Stimulated activated CD8-positive, alpha-beta memory T cell treated with anti-CD3 and anti-CD28 coated beads, Interleukin-2, amount 100 ng/mL, for 1 hour (primary cell): ENCODE data around the gene RAPGEF2.

ENCODE experiments used
- DNase-seq, 2 donors: peaks; one replicate each; pipeline ENCODE4 v3.0.0-alpha.2; 2020; ENCODE audit warnings: low read depth in 2 of 2

The RAPGEF2 gene

GRCh38 chr4:159197260-159197884, 94.5 kb downstream of the RAPGEF2 start:
- no peak for DNase-seq

DNA sequence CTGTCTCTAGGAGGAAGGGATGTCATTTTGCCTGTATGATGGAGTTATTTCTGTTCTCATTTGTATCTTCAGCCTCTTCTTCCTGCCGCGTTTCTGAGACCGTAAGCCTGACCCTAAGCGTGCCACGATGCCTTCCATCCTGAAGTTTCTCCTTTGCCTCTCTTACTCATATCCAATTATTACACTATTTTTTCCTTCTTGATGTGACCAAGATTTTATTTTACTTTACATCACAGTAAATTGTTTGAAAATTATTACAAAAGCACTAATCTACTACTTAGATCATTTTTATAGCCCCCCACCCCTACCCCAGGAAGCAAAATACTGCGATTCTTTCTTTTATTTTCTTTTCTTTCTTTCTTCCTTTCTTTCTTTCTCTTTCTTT, 95.0 kb downstream of the RAPGEF2 start:
- DNase-seq = no peak

DNA sequence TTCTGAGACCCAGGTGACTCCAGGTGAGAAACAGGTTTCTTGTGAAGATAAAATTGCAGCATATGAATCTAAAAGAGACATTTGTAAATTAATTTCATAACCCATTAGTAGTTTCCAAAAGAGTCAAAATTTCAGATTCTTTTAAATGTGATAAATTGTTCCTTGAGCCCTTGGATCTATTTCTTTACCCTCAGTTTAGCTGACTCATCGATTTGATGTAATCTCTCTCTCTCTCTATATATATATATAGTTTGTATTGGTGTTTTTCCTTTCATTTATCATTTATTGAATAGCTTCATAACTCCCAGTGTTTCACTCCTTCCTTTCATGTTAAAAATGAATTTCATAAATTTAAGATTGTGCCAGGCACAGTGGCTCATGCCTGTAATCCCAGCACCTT, 96.9 kb downstream of the RAPGEF2 start:
- DNase-seq = no peak

DNA sequence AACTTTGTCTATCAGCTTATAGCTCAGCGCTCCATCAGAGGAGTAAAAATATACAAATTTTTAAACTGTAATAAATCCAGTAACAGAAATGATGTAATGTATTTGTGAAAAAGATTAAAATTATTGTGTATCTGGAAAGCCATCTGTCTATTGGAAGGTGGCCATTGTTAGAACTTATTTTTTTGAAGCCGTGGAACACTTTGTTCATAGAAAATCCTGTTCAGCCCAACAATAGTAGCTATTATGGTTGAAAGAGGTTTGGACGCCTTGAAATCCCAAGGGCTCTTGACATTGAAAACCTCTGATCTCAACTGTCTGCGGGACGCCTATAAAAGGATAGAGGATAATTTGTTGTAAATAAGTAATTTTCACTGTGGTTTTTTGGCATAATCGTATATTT, 98.3 kb downstream of the RAPGEF2 start:
- no peak for DNase-seq

DNA sequence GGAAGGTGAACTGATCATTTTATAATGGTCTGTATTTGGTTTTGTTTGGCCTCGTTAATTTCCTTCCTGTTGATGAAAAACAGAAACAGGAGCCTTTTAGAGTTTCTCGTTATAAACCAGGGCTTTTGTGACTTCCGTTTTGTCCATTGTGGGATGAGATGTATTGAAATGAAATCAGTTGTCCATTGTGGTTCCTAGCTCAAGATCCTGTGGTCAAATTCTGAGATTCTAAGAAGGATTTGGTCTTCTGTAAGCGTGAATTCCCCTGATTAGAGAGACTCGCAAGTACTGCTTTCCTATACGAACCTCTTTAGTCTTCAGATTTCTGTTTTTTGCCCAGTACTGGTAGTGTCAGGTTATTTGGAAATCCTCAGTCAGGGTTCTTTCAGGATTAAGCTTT, 101.7 kb downstream of the RAPGEF2 start:
- no peak for DNase-seq

DNA sequence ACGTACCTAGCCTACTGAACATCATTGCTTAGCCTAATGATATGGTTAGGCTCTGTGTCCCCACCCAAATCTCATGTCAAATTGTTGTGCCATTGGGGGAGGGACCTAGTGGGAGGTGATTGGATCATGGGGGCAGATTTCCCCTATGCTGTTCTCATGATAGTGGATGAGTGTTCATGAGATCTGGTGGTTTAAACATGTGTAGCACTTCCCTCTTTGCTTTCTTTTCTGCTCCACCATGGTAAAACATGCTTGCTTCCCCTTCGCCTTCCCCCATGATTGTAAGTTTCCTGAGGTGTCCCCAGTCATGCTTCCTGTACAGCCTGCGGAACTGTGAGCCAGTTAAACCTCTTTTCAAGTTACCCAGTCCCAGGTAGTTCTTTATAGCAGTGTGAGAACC, 102.6 kb downstream of the RAPGEF2 start:
- DNase-seq = no peak

- no peak for DNase-seq
Measured at GRCh38 chr4:159206427-159206871, 103.6 kb downstream of the RAPGEF2 start.

DNA sequence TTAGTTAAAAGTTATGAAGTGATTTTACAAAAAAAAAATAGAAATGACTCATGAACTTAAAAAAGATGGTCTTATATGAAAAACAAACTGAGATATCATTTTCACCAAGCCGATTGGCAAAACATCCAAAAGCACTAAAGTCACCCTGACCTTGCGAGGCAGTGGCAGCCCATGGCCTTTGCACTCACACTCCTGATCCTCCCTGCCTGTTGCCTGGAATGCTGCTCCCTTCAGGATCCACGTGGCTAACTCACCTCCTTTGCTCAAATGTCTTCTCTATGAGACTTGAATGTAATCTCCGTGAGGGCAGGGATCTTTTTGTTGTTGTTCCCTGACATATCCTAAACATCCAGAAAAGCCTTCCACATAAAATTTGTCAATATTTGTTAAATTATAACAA, 106.4 kb downstream of the RAPGEF2 start:
- DNase-seq = no peak

GRCh38 chr4:159210975-159211374, 108.1 kb downstream of the RAPGEF2 start:
- no peak for DNase-seq

- DNase-seq = no peak
Measured at GRCh38 chr4:159212675-159213293, 109.9 kb downstream of the RAPGEF2 start.

DNA sequence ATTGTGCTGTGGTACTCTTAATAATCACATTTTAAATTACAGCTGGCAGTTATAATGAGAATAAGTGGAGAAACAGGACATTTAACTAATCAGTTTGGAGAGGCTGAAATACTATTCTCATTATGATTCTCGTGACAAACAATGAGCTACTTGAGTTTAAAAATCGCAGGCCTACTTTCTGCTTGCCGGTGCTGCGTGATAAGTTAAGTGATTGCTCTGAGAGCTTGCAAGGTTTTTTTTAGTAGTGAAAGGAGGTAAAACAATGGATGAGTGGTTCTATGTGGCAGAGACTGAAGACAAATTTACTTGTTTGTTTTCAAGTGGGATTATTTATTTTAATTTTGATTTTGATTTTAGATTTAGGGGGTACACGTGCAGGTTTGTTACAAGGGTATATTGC, 114.0 kb downstream of the RAPGEF2 start:
- no peak for DNase-seq

DNA sequence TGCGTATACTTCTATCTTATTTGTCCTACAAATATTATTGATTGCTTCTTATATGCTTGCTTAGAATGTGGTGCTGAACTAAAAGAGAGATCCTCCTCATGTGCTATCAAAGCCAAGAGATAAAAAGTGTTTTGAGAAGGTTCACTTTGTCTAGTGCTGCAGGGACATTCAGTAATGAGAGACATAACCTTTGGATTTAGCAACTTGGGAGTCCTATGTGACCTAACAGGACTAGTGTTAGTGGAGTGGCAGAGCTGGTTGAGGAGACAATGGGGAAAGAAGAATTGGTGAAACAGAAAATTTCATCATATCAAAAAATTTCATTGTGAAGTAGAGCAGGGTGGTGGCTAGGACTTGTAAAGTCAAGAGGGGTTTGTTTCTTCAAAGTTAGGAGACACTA, 117.0 kb downstream of the RAPGEF2 start:
- DNase-seq = no peak

- DNase-seq = no peak
Measured at GRCh38 chr4:159220353-159220752, 117.5 kb downstream of the RAPGEF2 start.

- no peak for DNase-seq
Measured at GRCh38 chr4:159221280-159221679, 118.4 kb downstream of the RAPGEF2 start.

DNA sequence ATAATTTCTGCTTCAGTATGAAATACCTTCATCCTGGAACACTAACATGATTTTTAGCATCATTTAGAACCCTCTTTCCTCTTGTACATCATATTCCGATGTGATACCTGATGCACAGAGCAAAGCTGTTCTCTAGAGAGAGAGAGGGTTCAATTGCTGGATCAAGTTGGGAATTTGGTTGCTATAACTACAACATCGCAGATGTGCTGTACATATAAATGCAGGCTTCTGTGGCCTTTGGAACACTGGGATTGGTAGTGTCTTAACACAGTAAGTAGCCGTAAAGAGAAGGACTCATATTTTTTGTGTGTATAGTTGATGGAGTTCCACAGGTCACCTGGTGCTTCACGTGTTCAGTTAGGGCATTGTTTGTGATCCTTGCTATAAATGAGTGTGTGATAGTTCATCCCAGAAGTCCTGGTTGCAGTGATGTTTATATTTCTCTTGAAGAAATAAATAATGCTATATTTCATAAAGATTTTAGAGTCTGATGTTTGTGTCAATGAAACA, 119.2 kb downstream of the RAPGEF2 start:
- DNase-seq = no peak

DNA sequence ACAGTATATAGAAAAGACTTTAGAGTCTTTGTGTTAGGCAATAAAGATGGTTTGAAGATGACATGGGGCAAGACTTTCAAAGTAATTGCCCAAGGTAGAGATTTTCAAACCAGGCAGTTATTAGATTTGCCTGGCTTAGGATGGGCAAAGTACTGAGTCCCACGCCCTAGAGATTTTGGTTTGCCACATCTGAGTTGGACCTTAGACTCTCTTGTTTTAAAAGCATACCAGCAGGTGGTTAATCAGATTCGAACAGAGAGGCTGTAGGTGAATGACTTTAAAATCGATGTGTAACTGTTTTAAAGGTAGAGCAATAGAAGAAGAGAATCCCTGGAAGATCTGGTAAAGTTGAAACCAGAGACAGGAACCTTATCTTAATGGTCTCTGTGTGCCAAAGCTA, 121.5 kb downstream of the RAPGEF2 start:
- no peak for DNase-seq

GRCh38 chr4:159227378-159227777, 124.5 kb downstream of the RAPGEF2 start:
- no peak for DNase-seq

DNA sequence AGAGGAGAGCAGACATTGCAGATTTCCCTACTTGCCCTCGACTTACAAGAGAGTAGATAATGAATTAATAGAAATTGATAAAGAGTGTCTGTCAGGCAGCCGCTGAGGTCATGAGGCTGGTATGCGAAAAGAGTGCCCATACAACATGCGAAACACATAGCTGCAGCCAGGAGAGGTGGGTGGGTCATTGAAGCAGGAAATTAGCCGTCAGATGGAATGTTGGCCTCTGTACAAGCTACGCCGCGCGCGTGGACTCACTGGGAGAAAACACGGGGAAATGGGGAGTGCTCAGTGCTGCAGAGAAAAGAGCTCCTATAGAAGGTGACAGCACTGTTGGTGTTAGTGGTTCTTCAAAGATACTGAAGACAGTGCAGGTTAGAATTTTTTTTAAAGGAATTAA, 125.1 kb downstream of the RAPGEF2 start:
- no peak for DNase-seq

GRCh38 chr4:159229164-159229563, 126.3 kb downstream of the RAPGEF2 start:
- no peak for DNase-seq

- DNase-seq = no peak
Measured at GRCh38 chr4:159232465-159233106, 129.7 kb downstream of the RAPGEF2 start.

- no peak for DNase-seq
Measured at GRCh38 chr4:159235779-159236368, 133.0 kb downstream of the RAPGEF2 start.

- no peak for DNase-seq
Measured at GRCh38 chr4:159237975-159238374, 135.1 kb downstream of the RAPGEF2 start.

DNA sequence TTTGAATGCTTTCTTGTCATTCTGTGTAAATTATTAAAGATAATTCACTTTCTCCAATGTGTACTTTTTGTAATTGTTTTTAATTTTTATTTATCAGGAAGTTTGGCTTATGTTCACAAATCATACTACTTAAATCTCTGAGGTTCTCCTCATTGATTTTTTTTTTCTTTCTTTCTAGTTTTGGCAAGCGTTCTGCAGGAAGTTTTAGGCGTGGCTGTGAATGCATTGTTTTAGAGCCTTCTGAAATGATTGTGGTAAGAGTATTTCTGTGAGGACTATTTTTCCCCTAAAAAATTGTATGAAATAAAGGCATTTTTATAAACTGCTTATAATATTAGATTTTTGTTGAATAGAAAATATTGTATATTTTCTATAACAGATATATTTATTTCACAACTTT, 135.8 kb downstream of the RAPGEF2 start:
- no peak for DNase-seq
